ENCODE results near the gene CRB2.

The CRB2 gene

GRCh38 chr9:123377211-123377971 lies 21.4 kb downstream of the CRB2 start:
- peak in 11 of 56 donors; percentile 12 to 60 (median 43) for DNase-seq

- no peak for DNase-seq
Observed at GRCh38 chr9:123378025-123378424, 22.0 kb downstream of the CRB2 start.

DNA sequence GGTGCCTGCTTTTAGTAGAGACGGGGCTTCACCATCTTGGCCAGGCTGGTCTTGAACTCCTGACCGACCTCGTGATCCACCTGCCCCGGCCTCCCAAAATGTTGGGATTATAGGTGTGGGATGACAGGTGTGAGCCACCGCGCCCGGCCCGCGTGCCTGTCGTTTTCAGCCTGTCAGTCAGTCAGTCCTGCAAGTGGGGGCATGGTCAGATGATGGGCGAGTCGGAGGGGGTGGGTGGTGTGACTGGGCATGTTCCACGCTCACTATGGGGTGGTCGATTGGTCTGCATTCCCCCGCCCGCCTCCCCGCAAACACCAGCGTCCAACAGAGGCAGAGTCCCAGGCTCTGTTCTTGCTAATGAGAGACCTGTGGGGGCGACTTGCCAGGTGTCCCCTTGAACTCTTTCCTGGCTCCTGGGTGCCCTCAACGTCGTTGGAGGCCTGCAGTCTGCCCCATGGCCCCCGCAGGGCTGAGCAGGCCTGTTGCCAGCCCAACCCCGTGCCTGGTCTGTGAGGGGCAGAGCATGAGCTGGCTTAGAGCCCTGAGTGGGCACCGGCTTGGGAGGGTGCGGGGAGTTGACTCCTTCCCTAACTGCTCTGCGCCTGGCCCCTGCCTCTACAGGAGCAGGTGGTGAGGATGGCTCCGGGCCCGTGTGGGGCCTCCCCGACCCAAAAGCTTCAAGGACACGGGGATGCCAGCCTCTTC lies 23.1 kb downstream of the CRB2 start:
- DNase-seq, result peak in 2 of 56 donors; percentile 11 to 36

- DNase-seq, result peak in 2 of 56 donors; percentile 27 to 51
Observed at GRCh38 chr9:123380852-123381705, 25.1 kb downstream of the CRB2 start.

DNA sequence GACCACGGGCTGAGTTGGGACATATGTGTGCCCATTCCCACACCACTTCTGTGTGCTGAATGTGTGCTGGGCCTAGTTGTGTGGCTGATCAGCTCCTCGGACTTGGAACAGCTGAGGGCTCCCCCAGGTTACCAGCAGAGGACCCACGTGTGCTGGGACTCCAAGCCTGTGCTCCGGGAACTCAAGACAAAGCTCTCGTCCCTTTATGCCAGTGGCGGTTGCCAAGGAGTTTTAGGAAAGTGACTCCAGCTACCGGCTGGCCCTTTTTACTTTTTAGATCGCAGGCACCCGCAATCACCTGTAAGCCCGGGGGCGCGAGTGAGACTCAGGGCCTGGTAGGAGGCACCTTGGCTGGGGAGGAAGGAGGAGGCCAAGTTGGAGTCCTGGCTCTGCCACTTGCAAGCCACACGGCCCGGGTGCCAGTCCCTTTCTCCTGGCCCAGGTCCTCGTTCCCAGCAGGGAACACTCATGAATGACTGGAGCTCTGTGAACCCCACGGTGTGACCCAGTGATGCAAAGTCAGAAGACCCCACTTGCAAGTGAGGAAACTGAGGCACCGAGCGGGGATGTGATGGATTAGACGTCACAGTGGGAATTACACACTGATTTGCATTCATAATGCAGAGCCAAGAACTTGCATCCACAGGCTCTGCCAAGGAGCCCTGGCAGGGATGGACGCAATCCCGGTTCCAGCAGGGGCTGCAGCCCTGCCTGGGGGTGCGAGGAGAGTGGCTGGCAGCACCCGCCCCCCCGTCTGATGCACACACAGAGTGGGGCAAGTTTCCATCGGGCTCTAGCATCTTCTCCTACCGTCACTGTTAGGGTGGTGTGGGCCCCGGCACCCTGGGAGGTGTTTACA lies 26.9 kb downstream of the CRB2 start:
- DNase-seq, result peak in 27 of 56 donors; percentile 26 to 72 (median 53)

DNA sequence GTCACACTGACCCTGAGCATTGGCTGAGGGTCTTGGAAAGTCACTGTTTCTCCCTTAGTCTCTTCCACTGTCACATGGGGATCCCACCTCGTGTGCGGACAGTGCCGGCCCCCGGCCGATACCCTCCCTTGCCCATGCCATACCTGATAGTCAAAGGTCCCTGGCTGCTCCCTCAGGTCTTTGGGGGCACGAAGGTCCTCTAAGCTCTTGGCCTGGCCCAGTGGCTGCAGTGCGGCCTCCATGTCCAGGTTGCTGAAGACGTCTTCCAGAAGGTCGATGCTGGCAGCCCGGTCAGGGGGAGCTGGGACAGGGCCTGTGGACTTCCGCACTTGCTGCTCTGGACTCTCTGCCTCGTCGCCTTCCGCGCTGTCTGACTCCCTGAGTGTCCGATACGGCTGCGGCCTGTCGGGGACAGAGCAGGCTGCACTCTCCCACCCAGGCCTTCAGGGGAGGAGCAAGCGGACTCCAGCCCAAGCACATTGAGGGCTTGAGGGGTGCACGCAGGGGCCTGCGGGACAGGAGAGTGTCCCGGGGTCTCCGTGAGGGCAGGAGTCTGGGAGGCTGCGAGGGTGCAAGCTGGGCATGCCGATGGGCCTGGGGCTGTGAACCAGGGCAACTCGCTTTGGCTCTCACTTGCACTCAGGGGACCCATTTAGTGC lies 27.6 kb downstream of the CRB2 start:
- DNase-seq, result peak in 1 of 56 donors; percentile 37

- no peak for DNase-seq
Observed at GRCh38 chr9:123387686-123388085, 31.7 kb downstream of the CRB2 start.

DNA sequence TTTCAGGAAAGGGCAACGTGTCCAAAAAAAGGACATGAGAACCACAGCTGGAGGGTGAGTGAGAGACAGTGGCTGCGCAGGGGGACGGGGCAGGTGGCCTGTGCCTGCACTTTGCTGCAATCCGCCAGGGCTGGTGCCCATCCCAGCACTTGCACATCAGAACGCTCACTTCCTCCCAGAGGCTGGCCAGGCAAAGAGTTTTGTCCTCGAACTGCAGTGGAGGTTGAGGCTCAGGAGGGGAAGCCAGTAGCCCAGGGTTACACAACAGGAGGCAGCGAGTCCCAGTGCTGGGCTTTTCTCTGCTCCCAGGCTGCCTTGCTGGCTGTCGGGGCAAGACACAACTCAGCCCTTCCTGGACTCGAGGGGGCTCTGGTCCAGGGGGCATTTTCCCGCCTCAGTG lies 33.1 kb downstream of the CRB2 start:
- no peak for DNase-seq

GRCh38 chr9:123389698-123390097 lies 33.7 kb downstream of the CRB2 start:
- no peak for DNase-seq

DNA sequence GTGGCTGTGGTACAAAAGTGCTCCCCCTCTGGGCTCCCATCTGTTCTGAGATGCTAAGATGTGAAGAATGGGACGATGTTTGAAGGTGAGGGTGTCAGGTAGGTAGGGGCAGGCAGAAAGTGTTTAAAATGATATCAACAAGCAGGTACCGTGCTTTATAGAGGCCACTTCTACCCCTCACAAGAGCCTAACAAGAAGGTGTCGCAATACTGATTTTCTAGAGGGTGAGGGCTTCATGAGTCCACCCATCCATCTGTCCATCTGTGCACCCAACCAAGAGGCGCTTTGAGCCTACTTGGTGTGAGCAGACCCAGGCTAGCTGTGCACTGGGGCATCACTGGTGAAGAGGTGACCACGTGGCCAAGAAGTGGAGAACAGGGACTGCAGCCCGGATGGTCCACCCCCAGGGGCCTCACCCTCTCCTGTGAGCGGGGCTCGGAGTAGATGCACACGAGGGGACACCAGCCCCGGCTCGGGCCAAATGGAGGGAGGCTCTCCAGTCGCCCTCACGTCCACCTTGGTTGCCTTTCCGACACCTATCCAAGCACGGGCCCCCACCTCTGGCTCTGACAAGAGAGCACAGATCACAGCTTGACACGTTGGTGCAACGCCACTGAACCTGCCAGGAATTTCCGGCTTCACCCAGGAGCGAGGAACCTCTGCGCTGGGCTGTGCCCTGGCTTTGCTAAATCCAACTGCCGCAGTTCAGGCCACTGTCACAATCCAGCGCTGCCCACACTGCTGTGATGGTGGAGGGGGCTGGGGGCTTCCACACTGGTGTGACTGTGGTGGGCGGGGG lies 34.5 kb downstream of the CRB2 start:
- DNase-seq, result no peak

DNA sequence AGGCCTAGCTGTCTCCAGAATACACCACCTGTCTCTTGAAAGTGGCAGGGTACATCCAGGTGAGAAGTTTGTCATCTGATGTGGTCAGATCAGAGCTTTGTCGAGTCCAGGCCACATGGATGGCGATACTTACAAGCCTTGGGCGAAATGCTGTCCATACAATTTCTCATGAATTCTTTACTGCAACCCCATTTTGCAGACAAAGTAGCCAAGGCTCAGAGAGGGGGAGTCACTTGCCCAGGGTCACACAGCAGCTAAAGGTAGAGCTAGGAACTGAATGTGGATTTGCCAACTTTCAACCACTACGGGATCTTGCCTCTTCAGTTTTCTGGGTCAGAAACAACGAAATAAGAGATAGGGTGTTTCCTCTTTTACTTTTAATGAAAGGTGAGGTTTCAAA lies 35.2 kb downstream of the CRB2 start:
- DNase-seq, result no peak

- DNase-seq, result no peak
Observed at GRCh38 chr9:123391946-123392345, 35.9 kb downstream of the CRB2 start.

- no peak for DNase-seq
Observed at GRCh38 chr9:123392802-123393201, 36.8 kb downstream of the CRB2 start.

- DNase-seq, result peak in 1 of 56 donors; percentile 33
Observed at GRCh38 chr9:123394291-123395235, 38.6 kb downstream of the CRB2 start.

- no peak for DNase-seq
Observed at GRCh38 chr9:123395276-123395688, 39.3 kb downstream of the CRB2 start.

- no peak for DNase-seq
Observed at GRCh38 chr9:123395689-123396511, 39.9 kb downstream of the CRB2 start.

- no peak for DNase-seq
Observed at GRCh38 chr9:123397975-123398374, 42.0 kb downstream of the CRB2 start.

Measured in nucleus accumbens (tissue), 56 donors.